ENCODE data around the gene PRRC2C. TPM values are rescaled to one million over a fixed set of nuclear protein-coding genes. Genes with fewer than 3 reads are reported as not detected.
A peak's percentile ranks its signal among the peaks of the same experiment; 100 is the strongest.

PRRC2C gene
- total RNA-seq, 1 donor, result 51.8 TPM

DNA sequence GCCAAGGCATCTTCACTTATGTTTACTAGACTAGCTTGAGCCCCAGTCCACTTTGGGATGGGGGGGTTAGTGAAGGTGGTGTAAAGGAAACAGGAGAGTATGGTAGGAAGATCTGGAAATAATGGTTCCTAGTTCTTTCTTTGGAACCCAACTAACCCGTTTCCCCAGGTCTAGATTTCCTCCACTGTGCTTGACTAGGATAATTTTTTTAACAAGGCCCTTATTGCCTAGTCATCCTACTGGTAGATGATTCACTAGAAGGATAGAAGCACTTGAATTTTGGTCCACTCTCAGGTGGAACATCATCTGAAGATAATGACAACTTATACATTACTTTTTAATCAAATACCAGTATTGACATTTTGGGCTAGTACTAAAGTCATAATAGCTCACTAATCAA is 90.8 kb downstream of the PRRC2C start:
- H3K4me3 ChIP-seq (ENCODE audit: low read depth, low read length), result no peak overlapping the region
- TF ChIP-seq, protein P1, sequence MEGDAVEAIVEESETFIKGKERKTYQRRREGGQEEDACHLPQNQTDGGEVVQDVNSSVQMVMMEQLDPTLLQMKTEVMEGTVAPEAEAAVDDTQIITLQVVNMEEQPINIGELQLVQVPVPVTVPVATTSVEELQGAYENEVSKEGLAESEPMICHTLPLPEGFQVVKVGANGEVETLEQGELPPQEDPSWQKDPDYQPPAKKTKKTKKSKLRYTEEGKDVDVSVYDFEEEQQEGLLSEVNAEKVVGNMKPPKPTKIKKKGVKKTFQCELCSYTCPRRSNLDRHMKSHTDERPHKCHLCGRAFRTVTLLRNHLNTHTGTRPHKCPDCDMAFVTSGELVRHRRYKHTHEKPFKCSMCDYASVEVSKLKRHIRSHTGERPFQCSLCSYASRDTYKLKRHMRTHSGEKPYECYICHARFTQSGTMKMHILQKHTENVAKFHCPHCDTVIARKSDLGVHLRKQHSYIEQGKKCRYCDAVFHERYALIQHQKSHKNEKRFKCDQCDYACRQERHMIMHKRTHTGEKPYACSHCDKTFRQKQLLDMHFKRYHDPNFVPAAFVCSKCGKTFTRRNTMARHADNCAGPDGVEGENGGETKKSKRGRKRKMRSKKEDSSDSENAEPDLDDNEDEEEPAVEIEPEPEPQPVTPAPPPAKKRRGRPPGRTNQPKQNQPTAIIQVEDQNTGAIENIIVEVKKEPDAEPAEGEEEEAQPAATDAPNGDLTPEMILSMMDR (IDR thresholded peaks at IDR 0.05; ENCODE audit: insufficient read depth, low read depth, low read length), result no peak
- DNase-seq (ENCODE audit: low read depth), result no peak

DNA sequence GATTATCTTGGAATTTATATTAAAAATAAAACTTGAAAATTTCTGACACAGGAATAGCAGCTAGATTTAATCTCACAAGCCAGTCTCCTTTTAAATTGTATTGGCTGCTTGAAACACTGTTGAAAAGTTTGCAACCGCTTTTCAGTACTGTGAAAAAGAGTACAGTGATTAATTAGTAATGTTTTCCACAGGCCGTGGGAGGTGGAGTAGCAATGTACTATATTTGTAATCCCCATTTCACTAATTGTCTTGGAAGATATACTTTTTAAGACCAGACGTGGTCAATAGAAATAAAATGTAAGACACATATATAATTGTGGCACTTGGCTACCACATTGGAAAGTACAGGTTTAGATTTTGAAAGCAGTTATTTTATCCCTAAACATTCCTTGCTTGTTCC is 95.9 kb downstream of the PRRC2C start:
- no peak for DNase-seq (ENCODE audit: low read depth)
- H3K4me3 ChIP-seq (ENCODE audit: low read depth, low read length), result no peak overlapping the region
- TF ChIP-seq, protein P1 (IDR thresholded peaks at IDR 0.05; ENCODE audit: insufficient read depth, low read depth, low read length), result no peak

DNA sequence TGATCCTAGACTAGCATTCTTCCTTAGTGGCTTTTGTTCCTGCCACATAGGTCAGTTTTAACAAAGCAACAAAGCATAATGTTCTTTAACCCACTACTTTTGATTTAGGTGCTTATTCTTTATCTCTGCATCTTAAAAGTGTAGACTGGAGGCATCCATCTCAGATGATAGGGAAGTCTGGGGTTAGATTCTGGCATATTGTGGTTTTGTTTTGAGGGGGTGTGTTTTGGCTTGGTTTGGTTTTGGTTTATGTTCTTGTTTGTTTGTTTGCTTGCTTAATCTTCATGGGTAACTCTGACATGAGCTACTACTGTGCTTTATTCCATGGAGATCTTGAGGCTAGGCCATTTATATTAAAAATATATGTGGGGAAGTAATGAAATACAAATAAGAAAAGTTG is 96.4 kb downstream of the PRRC2C start:
- TF ChIP-seq, protein P1 (IDR thresholded peaks at IDR 0.05; ENCODE audit: insufficient read depth, low read depth, low read length), result no peak
- no peak overlapping the region for H3K4me3 ChIP-seq (ENCODE audit: low read depth, low read length)
- DNase-seq (ENCODE audit: low read depth), result peak; percentile 17

DNA sequence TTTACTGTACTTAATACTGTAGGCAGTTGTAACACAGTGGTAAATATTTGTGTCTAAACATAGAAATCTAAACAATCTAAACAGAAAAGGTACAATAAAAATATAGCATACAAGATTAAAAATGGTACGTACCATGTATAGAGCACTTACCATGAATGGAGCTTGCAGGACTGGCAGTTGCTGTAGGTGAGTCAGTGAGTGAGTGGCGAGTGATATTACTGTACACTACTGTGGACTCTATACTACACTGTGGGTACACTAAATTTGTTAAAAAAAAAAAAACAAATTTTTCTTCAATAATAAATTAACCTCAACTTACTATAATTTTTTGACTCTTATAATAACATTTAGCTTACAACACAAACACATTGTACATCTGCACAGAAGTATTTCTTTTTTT is 97.3 kb downstream of the PRRC2C start:
- no peak overlapping the region for H3K4me3 ChIP-seq (ENCODE audit: low read depth, low read length)
- DNase-seq (ENCODE audit: low read depth), result no peak
- TF ChIP-seq, protein P1 (IDR thresholded peaks at IDR 0.05; ENCODE audit: insufficient read depth, low read depth, low read length), result no peak

DNA sequence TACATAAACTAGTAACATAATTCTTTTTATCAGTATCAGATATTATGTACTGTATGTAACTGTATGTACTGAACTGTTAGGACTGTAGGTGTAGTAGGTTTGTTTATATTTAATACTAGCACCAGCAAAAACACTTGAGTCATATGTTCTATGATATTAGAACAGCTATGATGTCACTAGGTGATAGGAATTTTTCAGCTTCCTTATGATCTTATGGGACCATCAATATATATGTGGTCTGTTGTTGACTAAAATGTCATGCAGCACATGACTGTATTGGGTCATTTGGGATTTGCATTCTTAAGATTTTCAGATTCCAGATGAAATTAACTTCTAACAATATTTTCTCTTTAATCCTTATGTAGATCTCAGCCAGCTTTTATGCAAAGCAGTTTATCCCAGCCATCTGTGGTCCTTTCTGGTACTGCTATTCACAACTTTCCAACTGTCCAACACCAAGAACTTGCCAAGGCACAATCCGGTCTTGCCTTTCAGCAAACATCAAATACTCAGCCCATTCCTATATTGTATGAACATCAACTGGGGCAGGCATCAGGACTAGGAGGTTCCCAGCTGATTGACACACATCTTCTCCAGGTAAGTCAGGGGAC is 98.4 kb downstream of the PRRC2C start:
- DNase-seq (ENCODE audit: low read depth), result peak; percentile 26
- H3K4me3 ChIP-seq (ENCODE audit: low read depth, low read length), result no peak overlapping the region
- TF ChIP-seq, protein P1 (IDR thresholded peaks at IDR 0.05; ENCODE audit: insufficient read depth, low read depth, low read length), result no peak

DNA sequence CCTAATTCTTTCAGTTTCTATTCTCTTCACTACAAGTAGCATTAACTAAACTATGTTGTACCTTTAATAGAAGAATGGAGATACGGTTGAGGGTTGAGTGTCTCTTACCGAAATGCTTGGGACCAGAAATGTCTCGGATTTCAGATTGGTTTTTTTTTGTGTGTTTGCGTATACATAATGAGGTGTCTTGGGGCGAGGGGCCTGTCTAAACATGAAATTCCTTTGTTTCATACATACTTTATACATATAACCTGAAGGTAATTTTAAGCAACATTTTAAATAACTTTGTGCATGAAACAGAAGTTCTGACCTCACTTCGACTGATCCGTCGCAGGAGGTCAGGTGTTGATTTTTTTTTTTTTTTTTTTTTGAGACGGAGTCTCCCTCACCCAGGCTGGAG is 100.4 kb downstream of the PRRC2C start:
- H3K4me3 ChIP-seq (ENCODE audit: low read depth, low read length), result no peak overlapping the region
- TF ChIP-seq, protein P1 (IDR thresholded peaks at IDR 0.05; ENCODE audit: insufficient read depth, low read depth, low read length), result no peak
- DNase-seq (ENCODE audit: low read depth), result no peak

DNA sequence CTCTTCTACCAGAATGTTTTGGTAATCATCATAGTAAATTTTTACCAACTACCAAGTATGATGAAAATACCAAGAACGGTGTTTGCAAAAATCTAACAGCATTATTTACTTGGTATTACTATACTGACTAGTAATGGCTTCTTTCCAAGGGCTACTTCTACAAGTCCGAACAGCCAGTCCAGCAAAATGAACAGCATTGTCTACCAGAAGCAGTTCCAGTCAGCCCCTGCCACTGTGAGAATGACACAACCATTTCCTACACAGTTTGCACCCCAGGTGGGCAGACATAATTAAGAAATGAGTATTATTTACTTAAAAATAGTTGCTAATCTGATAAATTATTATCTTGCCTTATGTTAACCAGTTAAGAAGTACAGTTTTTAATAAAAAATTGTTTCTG is 102.9 kb downstream of the PRRC2C start:
- no peak overlapping the region for H3K4me3 ChIP-seq (ENCODE audit: low read depth, low read length)
- TF ChIP-seq, protein P1 (IDR thresholded peaks at IDR 0.05; ENCODE audit: insufficient read depth, low read depth, low read length), result no peak
- no peak for DNase-seq (ENCODE audit: low read depth)
